Pons (tissue), 1 donor: ENCODE data around the gene GYPC.

ENCODE experiments used
- DNase-seq: peaks from one replicate; pipeline ENCODE4 v3.0.0-alpha.2; 2016; ENCODE audit warnings: low spot score

Gene GYPC

GRCh38 chr2:126732682-126733245, 76.8 kb downstream of the GYPC start:
- no peak for DNase-seq

GRCh38 chr2:126733795-126734194, 77.8 kb downstream of the GYPC start:
- no peak for DNase-seq

- DNase-seq, result no peak
These were observed 80.3 kb downstream of the GYPC start for GRCh38 chr2:126736133-126736874.

- DNase-seq, result no peak
These were observed 83.2 kb downstream of the GYPC start for GRCh38 chr2:126739141-126739540.

- DNase-seq, result no peak
These were observed 88.7 kb downstream of the GYPC start for GRCh38 chr2:126744640-126745039.
